Measurements from ENCODE around the gene KIF6.

The KIF6 gene

GRCh38 chr6:39602601-39603519 is 122.3 kb downstream of the KIF6 start:
- no peak for DNase-seq (ENCODE audit: low read depth)
- no peak for TF ChIP-seq CTCF (IDR thresholded peaks at IDR 0.05; ENCODE audit: insufficient read depth, low read depth, low read length, missing control alignments)
- H3K4me3 ChIP-seq (ENCODE audit: low read depth, low read length) = no peak overlapping the region

- no peak overlapping the region for H3K4me3 ChIP-seq (ENCODE audit: low read depth, low read length)
- TF ChIP-seq CTCF (IDR thresholded peaks at IDR 0.05; ENCODE audit: insufficient read depth, low read depth, low read length, missing control alignments) = no peak
- DNase-seq (ENCODE audit: low read depth) = no peak
Measured at GRCh38 chr6:39599973-39600372, 125.2 kb downstream of the KIF6 start.

GRCh38 chr6:39599341-39599740 is 125.9 kb downstream of the KIF6 start:
- H3K4me3 ChIP-seq (ENCODE audit: low read depth, low read length) = no peak overlapping the region
- DNase-seq (ENCODE audit: low read depth) = no peak
- TF ChIP-seq CTCF (IDR thresholded peaks at IDR 0.05; ENCODE audit: insufficient read depth, low read depth, low read length, missing control alignments) = no peak

GRCh38 chr6:39594285-39594684 is 130.9 kb downstream of the KIF6 start:
- TF ChIP-seq CTCF (IDR thresholded peaks at IDR 0.05; ENCODE audit: insufficient read depth, low read depth, low read length, missing control alignments) = no peak
- H3K4me3 ChIP-seq (ENCODE audit: low read depth, low read length) = no peak overlapping the region
- no peak for DNase-seq (ENCODE audit: low read depth)

- peak; percentile 6 for DNase-seq (ENCODE audit: low read depth)
- H3K4me3 ChIP-seq (ENCODE audit: low read depth, low read length) = no peak overlapping the region
- no peak for TF ChIP-seq CTCF (IDR thresholded peaks at IDR 0.05; ENCODE audit: insufficient read depth, low read depth, low read length, missing control alignments)
Measured at GRCh38 chr6:39593646-39594045, 131.6 kb downstream of the KIF6 start.

GRCh38 chr6:39590871-39591393 is 134.3 kb downstream of the KIF6 start:
- no peak for TF ChIP-seq CTCF (IDR thresholded peaks at IDR 0.05; ENCODE audit: insufficient read depth, low read depth, low read length, missing control alignments)
- no peak for DNase-seq (ENCODE audit: low read depth)
- H3K4me3 ChIP-seq (ENCODE audit: low read depth, low read length) = no peak overlapping the region
